HG03175 (cell line): ENCODE data around the gene FER1L5.

Source experiments
- ATAC-seq: cut with Tn5 transposase; IDR thresholded peaks from one replicate; pipeline ENCODE4 v1.9.1; 2021; ENCODE audit warnings: mild to moderate bottlenecking, moderate library complexity; ENCODE audit not compliant: unreplicated experiment

FER1L5 gene

DNA sequence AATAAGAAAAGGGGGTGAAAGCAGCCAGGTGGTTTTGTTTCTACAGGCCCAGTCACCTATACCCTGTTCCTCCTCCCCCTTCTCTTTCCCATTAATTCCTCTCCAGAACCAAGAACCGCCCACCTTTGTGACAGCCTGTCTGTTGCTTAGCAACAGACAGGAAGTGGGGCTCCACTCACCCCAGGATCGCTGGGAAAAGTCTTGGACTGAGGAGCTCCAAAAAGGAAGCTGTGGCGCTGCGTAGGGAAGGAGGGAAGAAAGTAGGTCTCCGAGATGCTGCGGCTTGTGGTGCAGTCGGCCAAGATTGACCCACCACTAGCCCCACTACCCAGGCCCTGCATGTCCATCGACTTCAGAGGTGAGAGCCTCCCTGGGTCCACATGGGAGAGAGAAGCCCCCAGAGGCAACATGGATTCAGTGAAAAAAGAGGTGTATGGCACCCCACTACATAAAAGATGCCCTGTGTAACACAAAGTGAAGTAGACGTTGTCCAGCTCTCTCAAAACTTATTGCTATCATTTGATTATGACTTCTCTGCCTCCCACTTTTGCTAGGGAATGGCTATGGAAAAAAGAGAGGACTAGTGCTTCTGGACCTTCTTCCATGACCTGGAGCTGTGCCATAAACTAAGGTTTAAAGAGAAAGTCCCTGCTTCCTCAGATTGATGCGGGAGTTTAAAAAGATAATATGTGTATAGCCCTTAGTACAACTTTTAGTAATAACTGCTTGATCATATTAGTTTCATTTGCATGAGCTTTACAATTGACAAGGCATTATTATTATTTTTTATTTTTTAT is at the start of gene FER1L5:
FER1L5 (plus strand) TSS at position 201 of the 797 bp plus-strand sequence; CDS start at position 274, 73 bp downstream.
- no peak for ATAC-seq

DNA sequence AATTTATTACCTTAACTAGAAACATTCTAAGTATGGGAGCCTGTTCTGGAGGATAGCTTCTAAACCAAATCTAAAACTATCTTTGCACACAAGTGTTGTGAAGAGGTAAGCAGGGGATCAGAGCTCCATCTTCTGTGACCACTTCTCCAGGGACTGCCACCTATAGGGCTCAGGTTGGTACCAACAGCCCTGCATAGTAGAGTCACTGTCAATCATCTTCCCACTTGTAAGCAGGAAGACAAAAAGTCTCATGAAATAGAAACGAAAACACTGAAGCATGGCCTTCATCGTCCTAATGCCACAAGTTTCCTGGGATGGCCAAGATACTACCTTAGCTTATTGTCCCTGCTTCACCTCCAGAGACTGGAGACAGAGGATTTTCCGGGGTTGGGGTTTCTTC is 48.3 kb upstream of the FER1L5 start:
- no peak for ATAC-seq

DNA sequence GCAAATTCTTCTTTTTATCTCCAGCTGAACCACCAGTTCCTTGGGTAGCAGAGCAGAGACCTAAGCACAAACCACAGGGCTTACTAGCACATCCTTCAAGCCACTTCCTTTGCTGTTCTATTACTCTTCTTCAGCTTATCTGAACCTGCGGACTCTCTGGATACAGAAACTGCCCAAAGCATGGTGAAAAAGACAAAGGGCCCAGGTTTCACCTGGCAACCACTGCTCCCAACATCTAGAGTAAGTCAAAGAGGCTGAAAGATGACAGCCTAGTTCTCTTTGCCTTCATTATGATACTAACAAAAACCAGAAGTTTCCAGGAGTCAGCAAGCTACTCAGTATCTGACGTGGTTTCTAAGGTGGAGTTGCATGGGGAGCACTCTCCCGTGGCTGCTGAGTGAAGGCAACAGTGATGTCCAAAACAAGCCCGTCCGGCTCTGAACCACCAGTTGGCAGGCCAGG is 47.8 kb upstream of the FER1L5 start:
- no peak for ATAC-seq

DNA sequence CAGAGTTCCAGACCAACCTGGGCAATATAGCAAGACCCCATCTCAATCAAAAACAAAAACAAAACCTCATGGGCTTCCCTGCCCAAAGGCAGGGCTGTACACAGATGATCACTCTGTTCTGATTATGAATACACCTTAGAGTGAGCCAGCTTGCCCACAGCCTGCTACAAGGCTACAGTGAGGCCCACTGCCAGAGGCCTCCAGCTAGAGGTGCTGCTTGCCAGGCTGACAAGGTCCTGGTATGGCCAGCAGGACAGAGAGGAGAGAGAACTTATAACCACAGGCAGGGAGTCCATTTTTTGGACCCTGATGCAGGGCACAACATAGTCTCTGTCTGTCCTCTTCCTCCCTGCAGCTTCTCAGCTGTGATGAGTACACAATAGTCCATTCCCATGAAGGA is 46.0 kb upstream of the FER1L5 start:
- no peak for ATAC-seq

DNA sequence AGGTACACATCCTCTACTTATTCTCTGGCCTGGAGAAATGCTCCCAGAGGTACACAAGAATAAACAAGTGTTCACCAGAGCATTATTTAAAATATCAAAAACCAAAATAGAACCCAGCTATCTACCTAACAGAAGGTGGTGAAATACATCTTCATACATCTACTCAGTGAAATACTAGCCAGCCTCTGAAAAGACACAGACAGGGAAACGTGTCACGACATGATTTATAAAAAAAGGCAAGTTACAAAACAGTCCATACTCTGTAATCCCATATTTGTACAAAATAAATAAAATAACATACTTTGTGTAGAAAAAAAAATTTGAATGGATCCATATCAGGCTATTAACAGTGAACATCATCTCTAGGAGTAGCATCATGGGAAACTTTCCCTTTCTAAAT is 42.6 kb upstream of the FER1L5 start:
- ATAC-seq = no peak

DNA sequence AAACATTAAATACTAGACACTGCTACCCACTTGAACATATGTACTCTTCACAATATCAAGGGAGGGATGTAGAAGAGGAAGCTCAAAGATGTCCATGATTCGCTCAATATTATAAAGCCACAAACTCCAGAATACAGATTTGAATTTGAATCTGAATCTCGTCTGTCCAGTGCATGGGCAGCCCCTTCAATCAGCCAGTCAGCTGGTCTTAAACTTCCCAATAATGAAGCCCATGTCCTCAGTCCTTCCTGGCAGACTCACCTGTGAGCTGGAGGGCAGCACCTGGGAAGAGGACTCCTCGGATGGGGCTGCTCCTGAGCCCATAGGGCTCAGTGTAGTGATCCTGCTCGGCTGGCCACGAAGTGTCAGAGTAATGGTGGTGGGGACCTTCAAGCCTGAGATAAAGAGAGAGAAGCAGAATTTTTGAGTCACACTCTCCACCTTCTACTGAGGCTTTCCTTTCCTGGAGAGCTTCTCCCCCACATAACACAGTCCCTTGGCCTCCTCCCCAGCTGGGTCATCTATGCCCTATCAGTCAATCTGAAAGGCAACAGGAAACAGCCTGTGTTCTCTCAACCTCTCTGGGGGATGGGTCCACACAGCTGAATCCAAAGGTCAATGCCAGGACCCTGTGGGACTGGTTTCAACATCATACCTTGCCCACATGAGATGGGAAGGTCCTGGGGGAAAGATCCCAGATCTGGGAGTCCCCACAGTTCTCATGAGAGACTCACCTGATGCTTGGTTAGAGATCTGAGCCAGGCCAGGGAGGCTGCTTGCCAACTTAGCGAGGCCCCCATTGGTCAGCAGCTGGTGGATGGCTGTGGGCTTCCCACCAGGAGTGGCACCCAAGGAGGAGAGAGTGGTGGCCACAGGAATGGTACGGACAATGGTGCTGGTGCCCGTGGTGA is 40.9 kb upstream of the FER1L5 start:
- ATAC-seq = no peak

DNA sequence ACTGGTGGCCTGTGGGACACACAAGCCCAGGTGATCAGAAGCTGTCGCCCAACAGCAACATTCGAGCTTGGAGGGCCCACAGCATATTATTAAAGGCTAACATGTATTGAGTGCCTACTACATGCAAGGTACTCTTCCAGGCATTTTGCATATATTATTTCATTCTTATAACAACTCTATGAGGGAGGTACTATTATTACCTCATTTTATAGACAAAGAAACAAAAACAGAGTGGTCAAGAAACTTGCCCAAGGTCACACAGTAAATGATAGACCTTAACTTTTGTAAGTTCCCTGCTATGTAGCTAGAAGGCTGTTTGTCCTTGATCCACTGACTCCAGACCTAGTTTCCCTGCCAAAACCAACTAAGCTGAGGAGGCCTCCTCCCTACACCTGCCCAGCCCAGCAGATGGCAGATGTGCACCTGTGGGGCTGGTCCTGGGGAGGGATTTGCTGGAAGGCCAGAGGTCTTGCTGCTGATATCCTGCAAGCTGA is 40.2 kb upstream of the FER1L5 start:
- ATAC-seq = no peak

DNA sequence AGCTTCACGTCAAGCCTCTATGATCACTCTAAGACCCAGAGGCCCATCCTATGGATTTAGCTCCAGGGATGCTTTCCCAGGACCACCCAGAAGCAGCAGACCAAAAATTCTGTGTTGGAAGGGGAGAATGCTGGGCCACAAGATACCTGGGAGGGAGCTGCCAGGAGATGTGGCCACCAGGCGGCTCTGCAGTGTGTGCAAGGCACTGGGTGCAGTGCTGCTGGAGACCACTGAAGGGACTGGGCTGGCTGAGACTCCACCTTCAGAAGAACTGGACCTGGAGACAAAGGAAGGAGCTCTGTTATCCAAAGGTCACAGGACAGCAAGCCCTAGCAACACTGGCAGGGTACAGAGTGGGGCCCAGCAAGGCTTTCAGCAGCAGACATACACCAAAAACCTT is 38.5 kb upstream of the FER1L5 start:
- ATAC-seq = no peak

DNA sequence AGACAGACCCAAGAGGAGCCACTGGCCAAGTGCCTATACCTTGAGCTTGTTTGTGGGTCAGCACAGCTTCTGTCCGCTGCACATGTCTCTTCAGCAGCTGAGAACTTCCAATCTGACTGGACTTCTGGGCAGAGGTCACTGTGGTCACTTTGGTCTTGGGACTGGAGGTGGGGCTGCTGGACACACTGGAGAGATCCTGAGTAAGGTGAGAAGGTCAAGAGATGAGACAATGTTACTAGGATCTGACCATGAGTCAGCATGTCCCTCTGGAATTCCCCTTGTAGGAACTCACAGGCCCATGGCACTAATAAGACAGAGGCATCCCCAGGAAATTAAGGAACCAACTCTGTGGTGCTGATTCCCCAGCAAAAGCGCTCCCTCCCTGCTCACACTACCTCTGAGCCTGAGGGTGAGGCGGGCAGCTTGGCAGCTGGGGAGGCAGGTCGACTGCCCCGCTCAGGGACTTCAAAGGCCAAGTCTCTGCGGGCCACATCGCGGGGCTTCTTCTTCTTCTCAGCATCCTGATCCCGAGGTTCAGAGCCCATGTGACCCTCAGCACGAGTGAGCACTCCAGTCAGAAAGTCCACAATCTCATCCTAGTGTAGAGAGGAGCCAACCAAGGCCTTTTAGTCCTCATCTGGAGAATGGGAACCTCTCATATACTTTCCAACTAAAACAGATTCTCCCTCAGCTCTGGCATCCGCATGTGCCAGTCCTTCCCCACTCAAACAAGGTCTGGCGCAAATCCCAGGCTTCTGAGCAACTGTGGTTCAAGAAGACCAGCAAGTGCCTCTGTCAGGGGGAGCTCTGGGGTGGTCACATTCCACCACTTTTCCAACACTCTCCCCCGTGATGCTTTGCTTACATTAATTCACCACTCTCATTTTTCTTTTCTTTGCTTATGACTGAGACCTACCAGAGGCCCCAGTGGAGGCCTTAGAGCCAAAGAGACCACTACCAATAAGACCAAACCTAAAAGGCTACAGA is 33.8 kb upstream of the FER1L5 start:
- ATAC-seq = no peak

DNA sequence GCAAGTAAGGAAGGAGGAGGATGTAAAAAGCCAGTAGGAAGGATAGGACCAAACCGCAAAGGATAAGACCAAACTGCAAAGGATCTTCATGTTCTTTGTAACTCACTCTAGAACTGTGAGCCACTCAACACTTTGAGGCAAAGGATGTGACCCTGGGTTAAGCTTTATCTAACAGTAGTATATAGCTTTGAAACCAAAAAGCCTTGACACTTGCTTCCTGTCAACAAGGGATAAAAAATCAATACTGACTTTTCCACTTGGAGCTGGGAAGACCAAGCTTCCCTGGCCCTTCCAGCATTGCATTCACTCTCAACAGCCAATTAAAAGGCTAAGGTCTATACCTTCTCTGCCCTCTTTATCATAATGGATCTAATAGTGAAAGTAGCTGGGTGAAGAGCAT is 26.4 kb upstream of the FER1L5 start:
- no peak for ATAC-seq

DNA sequence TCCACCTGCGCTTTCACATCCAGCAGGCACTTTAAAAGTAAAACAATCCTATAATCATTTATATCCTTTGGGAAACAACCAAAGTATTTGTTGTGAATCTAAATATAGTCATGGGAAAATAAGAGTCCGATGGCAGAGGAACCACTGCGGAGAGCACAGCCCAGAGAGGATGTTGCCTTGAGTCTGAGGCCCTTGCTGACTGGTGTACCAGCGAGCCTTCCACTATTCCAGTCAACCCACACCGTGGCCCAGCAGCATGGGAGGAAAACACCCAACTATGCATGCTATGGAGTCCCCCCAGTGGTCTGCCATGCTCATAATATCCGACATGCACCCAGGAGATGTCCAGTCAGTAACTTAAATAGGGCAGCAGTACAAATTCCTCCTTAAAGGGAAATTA is 26.0 kb upstream of the FER1L5 start:
- no peak for ATAC-seq

DNA sequence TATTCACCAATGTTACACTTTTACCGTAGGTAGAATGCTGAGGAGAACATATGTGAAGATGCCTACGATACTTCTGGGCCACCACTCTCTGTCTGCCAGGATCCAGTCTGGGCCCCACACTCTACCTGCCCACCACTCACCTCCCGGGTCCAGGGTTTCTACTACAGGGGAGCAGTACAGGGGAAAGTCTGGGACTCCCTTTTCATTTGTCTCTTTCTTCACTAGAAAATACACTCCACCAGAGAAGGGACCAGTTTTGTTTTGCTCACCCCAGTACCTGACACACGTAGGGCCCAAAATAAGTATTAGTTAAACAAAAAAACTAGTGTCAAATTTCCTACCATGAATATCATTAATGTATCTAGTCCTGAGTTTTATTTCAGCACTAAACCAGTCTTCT is 25.6 kb upstream of the FER1L5 start:
- no peak for ATAC-seq

DNA sequence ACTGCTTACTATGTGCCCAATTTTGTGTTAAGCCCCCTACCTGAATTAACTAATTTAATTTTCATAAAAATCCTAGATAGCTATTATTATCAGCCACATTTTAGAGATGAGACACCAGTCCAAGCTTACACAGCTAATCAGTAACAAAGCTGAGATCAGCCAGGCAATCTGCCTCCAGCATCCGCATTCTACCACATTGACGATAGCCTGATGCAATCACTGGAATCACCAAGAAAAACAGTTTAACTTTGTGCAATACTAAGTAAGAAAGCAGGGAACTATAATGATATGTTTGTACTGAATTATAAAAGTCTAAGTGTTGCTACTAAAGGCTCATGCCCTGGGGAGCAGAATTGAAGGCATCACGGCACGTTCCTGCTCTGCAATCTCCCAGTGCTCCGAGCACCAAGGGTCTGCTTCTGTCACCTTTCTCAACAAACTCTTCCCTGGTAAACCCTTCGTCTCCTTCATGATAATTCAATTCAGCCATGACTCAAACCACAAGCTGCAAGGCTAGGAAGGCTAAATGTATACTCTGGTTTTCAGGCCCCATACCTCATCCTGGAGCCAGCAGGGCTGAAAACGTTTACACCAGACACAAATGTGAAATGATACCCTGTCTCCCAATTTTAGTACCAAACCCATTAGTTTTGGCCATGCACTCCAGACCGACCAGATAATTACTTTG is 23.8 kb upstream of the FER1L5 start:
- ATAC-seq = no peak

DNA sequence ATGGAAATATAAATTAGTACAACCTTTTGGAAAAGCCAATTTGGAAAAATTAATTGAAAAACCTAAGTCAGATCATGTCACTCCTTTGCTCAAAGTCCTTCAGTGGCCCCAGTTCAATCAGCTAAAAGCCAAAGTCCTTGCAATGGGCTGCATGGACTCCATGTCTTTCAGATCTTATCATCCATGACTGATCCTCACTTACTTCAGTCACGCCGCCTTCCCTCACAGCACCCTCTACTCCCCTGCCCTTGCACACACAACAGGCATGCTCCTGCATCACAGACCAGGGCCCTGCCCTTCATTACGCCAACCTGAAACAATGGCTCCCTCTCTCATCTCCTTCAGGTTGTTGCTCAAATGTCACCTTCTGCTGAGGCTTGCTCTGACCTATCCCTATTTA is 20.0 kb upstream of the FER1L5 start:
- ATAC-seq = no peak

DNA sequence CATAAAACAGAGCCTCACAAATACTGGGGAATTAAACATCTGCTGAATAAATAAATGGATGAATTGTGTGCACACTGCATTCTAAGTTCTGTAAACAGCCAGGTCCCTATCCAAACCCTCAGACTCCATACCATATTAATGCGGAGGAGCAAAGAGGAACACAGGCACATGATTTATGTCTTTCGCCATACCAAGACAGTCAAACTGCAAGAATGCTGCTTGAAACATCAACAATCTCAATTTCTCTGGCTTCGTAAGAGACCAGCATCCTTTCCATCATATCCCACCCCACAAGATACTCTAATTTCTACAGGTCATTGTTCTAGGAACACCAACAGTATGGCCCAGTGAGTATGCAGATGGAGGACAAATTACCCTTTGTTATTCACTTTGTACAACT is 19.4 kb upstream of the FER1L5 start:
- ATAC-seq = no peak

DNA sequence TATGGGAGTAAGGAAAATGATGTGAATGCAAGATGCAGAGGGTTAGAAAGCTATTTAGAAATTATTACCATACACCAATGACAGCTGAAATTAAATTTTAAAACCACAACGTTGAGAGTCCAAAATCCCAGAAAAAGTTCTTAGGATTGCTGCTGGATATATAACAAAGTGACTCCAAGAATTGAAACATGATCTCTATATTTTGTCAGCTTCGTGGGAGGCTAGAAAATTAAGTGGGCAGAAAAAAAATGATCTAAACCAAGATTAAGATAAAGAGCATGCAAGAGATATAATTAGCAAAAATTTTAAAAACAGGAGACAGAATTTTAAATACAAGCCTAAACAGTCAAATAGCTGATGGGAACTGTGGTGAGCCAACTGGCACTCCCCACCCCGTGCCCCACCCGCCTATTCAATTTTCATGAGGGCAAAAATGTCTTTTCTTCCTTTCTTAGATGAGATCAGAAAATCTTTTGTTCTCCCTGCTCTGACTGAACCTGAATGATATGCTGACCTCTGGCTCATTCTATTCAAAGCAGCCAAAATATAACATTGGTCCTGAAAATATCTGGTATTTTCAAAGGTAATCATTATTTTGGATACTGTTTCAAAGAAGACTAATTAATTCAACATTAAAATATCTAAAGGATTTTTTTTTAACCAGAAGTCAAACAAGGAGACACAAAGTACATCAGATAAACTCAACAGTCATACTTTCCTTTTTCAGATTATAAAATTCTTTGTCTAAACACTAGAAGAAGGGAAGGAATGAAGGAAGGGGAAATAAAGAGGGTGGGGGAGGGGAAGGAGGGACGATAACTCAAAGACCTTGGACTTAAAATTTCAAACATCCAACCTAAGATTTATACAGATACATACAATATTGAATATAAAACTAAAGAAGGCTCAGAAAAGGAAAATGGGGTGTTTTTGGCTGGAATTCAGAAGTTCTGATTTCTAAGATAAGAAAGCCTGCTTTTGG is 16.7 kb upstream of the FER1L5 start:
- ATAC-seq = no peak

DNA sequence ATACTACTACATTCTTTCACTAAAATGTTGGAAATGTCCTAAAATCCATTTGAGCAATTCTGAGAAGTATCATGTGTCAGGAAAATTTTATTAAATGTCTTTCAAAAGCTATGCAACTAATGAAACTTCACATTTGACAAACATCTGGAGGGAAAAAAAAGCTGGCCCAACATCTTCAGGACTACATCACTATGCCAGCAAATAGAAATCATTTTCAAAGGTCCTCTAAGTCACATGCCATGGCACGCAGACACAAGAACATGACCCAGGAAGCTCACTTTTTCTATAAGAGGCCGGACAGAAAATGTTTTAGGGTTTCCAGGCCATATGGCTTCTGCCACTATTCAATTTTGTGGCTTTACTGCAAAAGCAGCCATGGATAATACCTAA is 16.0 kb upstream of the FER1L5 start:
- ATAC-seq = no peak

DNA sequence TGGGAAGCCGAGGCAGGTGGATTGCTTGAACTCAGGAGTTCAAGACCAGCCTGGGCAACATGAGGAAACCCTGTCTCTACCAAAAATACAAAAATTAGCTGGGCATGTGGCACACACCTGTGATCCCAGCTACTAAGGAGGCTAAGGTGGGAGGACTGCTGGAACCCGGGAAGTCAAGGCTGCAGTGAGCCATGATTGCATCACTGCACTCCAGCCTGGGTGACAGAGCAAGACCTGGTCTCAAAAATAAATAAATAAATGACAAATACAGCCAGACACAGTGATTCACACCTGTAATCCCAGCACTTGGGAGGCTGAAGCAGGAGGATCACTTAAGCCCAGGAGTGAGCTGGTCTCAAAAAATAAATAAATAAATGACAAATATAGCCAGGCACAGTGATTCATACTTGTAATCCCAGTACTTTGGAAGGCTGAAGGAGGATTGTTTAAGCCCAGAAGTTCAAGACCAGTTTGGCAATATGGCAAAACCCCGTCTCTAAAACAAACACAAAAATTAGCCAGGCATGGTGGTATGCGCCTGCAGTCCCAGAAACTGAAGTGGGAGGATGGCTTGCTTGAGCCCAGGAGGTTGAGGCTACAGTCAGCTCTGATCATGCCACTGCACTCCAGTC is 10.6 kb upstream of the FER1L5 start:
- ATAC-seq = no peak
